ENCODE measurements around the gene RRAS. TPM values are rescaled to one million over a fixed set of nuclear protein-coding genes. Genes with fewer than 3 reads are reported as not detected.

The RRAS gene
- total RNA-seq, result 92.3 TPM
- 140 TPM for polyA plus RNA-seq (ENCODE audit: insufficient read depth, low read depth, low replicate concordance)
- long read RNA-seq, donor 1, transcript RRAS-201 (6 exons, 1,044 nt), result major isoform, 18 of 23 reads
- long read RNA-seq, donor 1, partial matches to known transcripts, result 5 of 23 reads
- long read RNA-seq, donor 1, other reads (novel, unspliced or antisense), result 0 of 23 reads
- long read RNA-seq, donor 2, transcript RRAS-201 (6 exons, 1,044 nt), result major isoform, 18 of 18 reads
- long read RNA-seq, donor 2, partial matches to known transcripts, result 0 of 18 reads
- long read RNA-seq, donor 2, other reads (novel, unspliced or antisense), result 0 of 18 reads
- long read RNA-seq, donor 3, transcript RRAS-201 (6 exons, 1,044 nt), result major isoform, 19 of 19 reads
- long read RNA-seq, donor 3, partial matches to known transcripts, result 0 of 19 reads
- long read RNA-seq, donor 3, other reads (novel, unspliced or antisense), result 0 of 19 reads
- long read RNA-seq, donor 4, transcript RRAS-201 (6 exons, 1,044 nt), result major isoform, 21 of 21 reads
- long read RNA-seq, donor 4, partial matches to known transcripts, result 0 of 21 reads
- long read RNA-seq, donor 4, other reads (novel, unspliced or antisense), result 0 of 21 reads
- long read RNA-seq, donor 5, partial matches to known transcripts, result 0 of 1 reads
- long read RNA-seq, donor 5, other reads (novel, unspliced or antisense), result 0 of 1 reads
- long read RNA-seq, donor 6, transcript RRAS-201 (6 exons, 1,044 nt), result major isoform, 16 of 23 reads
- long read RNA-seq, donor 6, partial matches to known transcripts, result 7 of 23 reads
- long read RNA-seq, donor 6, other reads (novel, unspliced or antisense), result 0 of 23 reads
- long read RNA-seq, donor 7, transcript RRAS-201 (6 exons, 1,044 nt), result major isoform, 74 of 99 reads
- long read RNA-seq, donor 7, partial matches to known transcripts, result 17 of 99 reads
- long read RNA-seq, donor 7, other reads (novel, unspliced or antisense), result 8 of 99 reads
- long read RNA-seq, donor 8, transcript RRAS-201 (6 exons, 1,044 nt), result major isoform, 28 of 28 reads
- long read RNA-seq, donor 8, partial matches to known transcripts, result 0 of 28 reads
- long read RNA-seq, donor 8, other reads (novel, unspliced or antisense), result 0 of 28 reads
- long read RNA-seq, donor 9, transcript RRAS-201 (6 exons, 1,044 nt), result major isoform, 12 of 12 reads
- long read RNA-seq, donor 9, partial matches to known transcripts, result 0 of 12 reads
- long read RNA-seq, donor 9, other reads (novel, unspliced or antisense), result 0 of 12 reads
- long read RNA-seq, donor 10, transcript RRAS-201 (6 exons, 1,044 nt), result major isoform, 11 of 18 reads
- long read RNA-seq, donor 10, partial matches to known transcripts, result 6 of 18 reads
- long read RNA-seq, donor 10, other reads (novel, unspliced or antisense), result 0 of 18 reads

DNA sequence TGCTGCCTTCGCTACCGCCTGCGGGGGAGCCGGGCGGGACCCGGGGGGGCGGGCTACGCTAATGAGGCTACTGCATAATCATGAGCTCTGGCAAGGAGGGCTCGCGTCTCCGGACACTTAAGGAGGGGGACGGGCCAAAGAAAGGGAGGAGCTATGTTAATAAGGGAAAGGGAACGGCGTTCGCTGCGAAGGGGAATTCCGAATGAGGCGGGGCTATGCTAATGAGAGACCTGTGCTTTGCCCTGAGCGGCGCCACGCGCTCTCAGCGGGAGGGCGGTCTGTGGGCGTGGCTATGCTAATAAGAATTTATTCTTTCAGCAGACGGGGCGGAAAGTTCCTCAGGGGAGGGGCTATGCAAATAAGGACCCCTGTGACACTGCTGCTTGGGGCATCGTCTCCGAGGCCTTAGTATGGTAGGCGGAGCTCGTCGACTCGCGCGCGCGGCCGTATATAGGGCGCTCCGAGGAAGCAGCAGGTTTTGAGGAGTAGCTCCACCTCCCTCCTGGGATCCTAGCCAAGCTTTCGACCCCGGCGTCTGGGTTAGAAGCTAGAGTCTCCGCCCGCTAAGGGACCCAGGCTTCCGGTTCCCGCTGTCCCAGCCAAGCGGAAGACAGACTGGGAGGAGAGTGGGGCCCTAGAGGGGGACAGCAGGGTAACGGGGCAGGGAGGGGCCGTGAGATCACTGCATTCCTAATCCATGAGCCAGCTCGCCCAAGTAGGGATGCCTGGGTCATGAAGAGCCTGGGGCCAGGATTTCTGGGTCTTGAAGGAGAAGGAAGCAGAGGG, at the start of gene RRAS:
Gene RRAS, minus strand, starts transcription at position 31 of the 786 bp plus-strand sequence. CDS start 45 bp downstream, outside the sequence.
- DNase-seq (peak; percentile 100), FAIRE-seq (peak; percentile 99)
- intact Hi-C loops (cut with DNase I), result no loop called here
- Histone ChIP-seq H3K9me3 (ENCODE audit: control insufficient read depth in 2 of 3, insufficient read depth in 1 of 3, low read length in 3 of 3) (no peaks in the 10 kb centered on the region), H3K36me3 (ENCODE audit: control insufficient read depth in 2 of 3, insufficient read depth in 3 of 3, low read length in 3 of 3) (no peaks in the 10 kb centered on the region), H3K9ac (ENCODE audit: low read length in 3 of 3) (peak within 1 kb of the TSS; percentile 77 to 97 (median 96)), H3K27me3 (ENCODE audit: control insufficient read depth, insufficient read depth, low read length) (no peaks in the 10 kb centered on the region), H3K4me3 (ENCODE audit: low read length in 3 of 3) (peak within 1 kb of the TSS; percentile 71 to 75 (median 75)), H3K4me1 (ENCODE audit: control insufficient read depth in 2 of 3, insufficient read depth in 2 of 3, low read depth in 1 of 3, low read length in 3 of 3) (peaks cover 7 to 28% (median 14%) of the 10 kb centered on the region in 3 donors), H3K27ac (ENCODE audit: low read depth in 2 of 2, low read length in 2 of 2) (peak within 1 kb of the TSS; percentile 99 to 100)
- TF ChIP-seq CTCF (IDR thresholded peaks at IDR 0.05; ENCODE audit: borderline replicate concordance, extremely low read depth, insufficient read depth), result no peak

GRCh38 chr19:49689133-49690078, 49.5 kb upstream of the RRAS start, which contains the start of gene ADM5:
ADM5 (plus strand) TSS chr19:49689594; CDS start chr19:49689838, 244 bp downstream.
- no peak for FAIRE-seq
- Histone ChIP-seq H3K4me3 (ENCODE audit: low read length in 3 of 3) (peak within 1 kb of the TSS; percentile 37 to 62 (median 58)), H3K9me3 (ENCODE audit: control insufficient read depth in 2 of 3, insufficient read depth in 1 of 3, low read length in 3 of 3) (no peaks in the 10 kb centered on the region), H3K9ac (ENCODE audit: low read length in 3 of 3) (peak within 1 kb of the TSS in 2 of 3 donors; percentile 46 to 55), H3K27me3 (ENCODE audit: control insufficient read depth, insufficient read depth, low read length) (no peaks in the 10 kb centered on the region), H3K36me3 (ENCODE audit: control insufficient read depth in 2 of 3, insufficient read depth in 3 of 3, low read length in 3 of 3) (peaks cover 0 to 12% (median 7%) of the 10 kb centered on the region in 3 donors), H3K4me1 (ENCODE audit: control insufficient read depth in 2 of 3, insufficient read depth in 2 of 3, low read depth in 1 of 3, low read length in 3 of 3) (peaks cover 0 to 20% (median 6%) of the 10 kb centered on the region in 3 donors), H3K27ac (ENCODE audit: low read depth in 2 of 2, low read length in 2 of 2) (peak within 1 kb of the TSS in 1 of 2 donors; percentile 28)
- peak in 4 of 5 donors; percentile 69 to 84 (median 74) for DNase-seq
- intact Hi-C loops (cut with DNase I), result no loop called here
- TF ChIP-seq CTCF (IDR thresholded peaks at IDR 0.05; ENCODE audit: borderline replicate concordance, extremely low read depth, insufficient read depth), result peak; percentile 44

Data from kidney (tissue), 22 donors.